Measurements from ENCODE around the gene CNTN5. TPM values are rescaled to one million over a fixed set of nuclear protein-coding genes. Genes with fewer than 3 reads are reported as not detected.

CNTN5 gene
- total and polyA plus RNA-seq, 10 of the 15 experiments (the other 5 are each of a cell fraction or from before 2014, with no cell fraction given): 0.01 TPM; not detected in 9

DNA sequence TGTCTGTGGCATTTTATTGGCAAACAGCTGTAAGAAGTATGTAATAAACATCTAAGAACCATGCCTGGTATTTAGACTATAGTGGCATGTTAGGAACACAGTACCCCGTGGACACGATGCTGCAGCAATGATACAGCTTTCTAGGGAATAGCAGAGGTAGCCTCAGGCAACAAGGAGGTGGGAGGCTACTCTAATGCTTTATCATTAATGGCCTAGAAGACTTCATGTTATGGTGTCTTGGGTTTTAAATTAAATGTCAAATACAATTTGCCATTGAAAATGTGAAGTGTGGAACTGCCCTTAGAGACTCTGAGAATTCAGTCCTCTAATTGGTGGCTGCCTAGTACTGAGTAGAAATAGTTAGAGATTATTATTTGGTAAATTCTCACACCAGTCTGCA lies 516.9 kb downstream of the CNTN5 start:
- Histone ChIP-seq H2AFZ (ENCODE audit: control insufficient read depth, low read depth, low read length) (no peak overlapping the region), H3K36me3 (ENCODE audit: control insufficient read depth in 2 of 2, insufficient read depth in 2 of 2, low read length in 1 of 2) (no peaks in the 10 kb centered on the region), H3K4me3 (no peak overlapping the region), H3K9ac (ENCODE audit: control insufficient read depth, insufficient read depth, low read length) (no peak overlapping the region), H3K27me3 (replicated peaks in 1 of 2; ENCODE audit: control insufficient read depth in 2 of 2, insufficient read depth in 2 of 2, low read length in 1 of 2) (no peaks in the 10 kb centered on the region), H3K4me1 (ENCODE audit: control insufficient read depth, insufficient read depth, low read length) (no peaks in the 10 kb centered on the region), H3K9me3 (replicated peaks; ENCODE audit: control insufficient read depth, insufficient read depth, low read length) (no peaks in the 10 kb centered on the region), H3K27ac (ENCODE audit: control insufficient read depth, insufficient read depth) (no peak overlapping the region), H3K4me2 (ENCODE audit: control insufficient read depth, insufficient read depth) (no peak overlapping the region), H3K79me2 (ENCODE audit: control insufficient read depth, insufficient read depth, low read length) (no peaks in the 10 kb centered on the region), H4K20me1 (ENCODE audit: control insufficient read depth, insufficient read depth) (no peaks in the 10 kb centered on the region)
- DNase-seq (ENCODE audit: low read depth, low spot score): no peak
- ChIA-PET CTCF (interaction anchor here (1.2 kb wide), 1 partner anchor 17 kb away, joined by 3 read pairs; no protein-coding TSS in a partner anchor), RAD21 (ENCODE audit: unreplicated experiment) (interaction anchor here (1.1 kb wide), 2 partner anchors 87 to 96 kb away, joined by 3 read pairs; no protein-coding TSS in a partner anchor), SMC1A (ENCODE audit: uncharacterized antibody, unreplicated experiment) (interaction anchor here (1.0 to 2.0 kb wide), 5 partner anchors 12 to 149 kb away, joined by 3 to 9 read pairs (median 5); no protein-coding TSS in a partner anchor), POLR2A (no interaction called here)
- no peak for ATAC-seq
- no peak for FAIRE-seq
- no TSS peak for BruUV-seq (replicated peaks)
- TF ChIP-seq FOXK2 (IDR thresholded peaks at IDR 0.05): no peak
- no peak for TF ChIP-seq MEF2B (IDR thresholded peaks at IDR 0.05; ENCODE audit: partially characterized antibody, poor library complexity, severe bottlenecking)
- TF ChIP-seq HDAC6 (IDR thresholded peaks at IDR 0.05; ENCODE audit: unreplicated experiment): no peak
- no peak for TF ChIP-seq SIN3A (IDR thresholded peaks at IDR 0.05; ENCODE audit: low read depth, low read length)
- no peak for TF ChIP-seq EZH2 (IDR thresholded peaks at IDR 0.05; ENCODE audit: borderline replicate concordance, control insufficient read depth, low read depth, low read length)
- no peak for TF ChIP-seq CREB1 (IDR thresholded peaks at IDR 0.05; ENCODE audit: low read depth)
- no peak for TF ChIP-seq LARP7 (IDR thresholded peaks at IDR 0.05)
- TF ChIP-seq NFIC (IDR thresholded peaks at IDR 0.05; ENCODE audit: low read depth, low read length): no peak
- TF ChIP-seq ZNF622 (IDR thresholded peaks at IDR 0.05): no peak
- TF ChIP-seq MYC (IDR thresholded peaks at IDR 0.05; ENCODE audit: insufficient read depth, insufficient read length, insufficient replicate concordance, low read length, severe bottlenecking): no peak
- no peak for TF ChIP-seq STAT1 (conservative IDR thresholded peaks at IDR 0.05)
- no peak for TF ChIP-seq CREM (IDR thresholded peaks at IDR 0.05; ENCODE audit: low read depth)
- TF ChIP-seq JUNB (IDR thresholded peaks at IDR 0.05): no peak
- no peak for TF ChIP-seq MLLT1 (IDR thresholded peaks at IDR 0.05)
- intact Hi-C loops (cut with micrococcal nuclease; ENCODE audit: unreplicated experiment): loop anchor here (10.0 kb wide), 1 partner anchor 197 kb away; no protein-coding TSS in a partner anchor
- WGBS (ENCODE audit: insufficient coverage, insufficient replicate concordance, low lambda C conversion rate, missing lambda C conversion rate): 0% methylated on average over 2 of the region's 2 CpGs
- in situ Hi-C loops (cut with MboI): no loop called here
